Breast epithelium (tissue), 4 donors: ENCODE measurements around the gene FAM117B. TPM values are rescaled to one million over a fixed set of nuclear protein-coding genes. Genes with fewer than 3 reads are reported as not detected.

ENCODE experiments used
- DNase-seq, 2 donors: peaks; one replicate each; pipeline ENCODE4 v3.0.0-alpha.2; 2019; ENCODE audit warnings: low spot score in 2 of 2
- H3K27ac ChIP-seq, 2 donors: fragments of 200-600 bp; sonication (generic) in 1 of 2; one replicate each; pipeline ENCODE4 v1.5.1; 2016 to 2019; ENCODE audit warnings: mild to moderate bottlenecking in 1 of 2
- H3K27me3 ChIP-seq, 2 donors: fragments of 200-600 bp; sonication (generic) in 1 of 2; one replicate each; pipeline versions ENCODE4 v1.5.1 to v1.6.0; 2017 to 2019; ENCODE audit warnings: control low read depth in 1 of 2, mild to moderate bottlenecking in 1 of 2
- H3K36me3 ChIP-seq: fragments of 200-600 bp; one replicate; pipeline ENCODE4 v1.5.1; 2019
- H3K4me1 ChIP-seq, 2 donors: fragments of 200-600 bp; sonication (generic); one replicate each; pipeline ENCODE4 v1.5.1; 2016 to 2019; ENCODE audit warnings: control low read depth in 1 of 2
- H3K4me3 ChIP-seq, 3 donors: fragments of 200-600 bp; sonication (generic); 1 replicate in 2 of 3; 2 replicates in 1 of 3; pipeline ENCODE4 v1.5.1; 2016 to 2019; ENCODE audit warnings: mild to moderate bottlenecking in 3 of 3, moderate library complexity in 2 of 3
- H3K9me3 ChIP-seq, 2 donors: fragments of 200-600 bp; sonication (generic) in 1 of 2; one replicate each; pipeline ENCODE4 v1.5.1; 2016 to 2019; ENCODE audit warnings: control low read depth in 1 of 2
- POLR2A ChIP-seq: fragments of 450-650 bp; IDR thresholded peaks from one replicate; pipeline ENCODE4 v1.6.1; 2016; ENCODE audit warnings: antibody characterized with exemption, mild to moderate bottlenecking, moderate library complexity
- POLR2AphosphoS5 ChIP-seq, 3 donors: sonication (generic); formaldehyde crosslinking; IDR thresholded peaks; one replicate each; pipeline ENCODE4 v1.6.1; 2017; ENCODE audit warnings: antibody characterized with exemption in 3 of 3
- intact Hi-C: fragments of 100-400 bp; cut with DNase I; formaldehyde crosslinking; loops from one replicate; pipeline ENCODE4 v1.15.1; 2023; ENCODE audit warnings: low total_unique reads
- total RNA-seq, 3 donors: library from RNA; depleted of rRNA; stranded (reverse); fragments of >200 nt; gene quantifications; one replicate each; pipeline ENCODE4 v1.1.0, GENCODE V29; 2016
- TF ChIP-seq, protein P1 (sequence below), 3 donors: fragments of 450-650 bp; IDR thresholded peaks; one replicate each; pipeline ENCODE4 v1.5.1; 2016 to 2017; ENCODE audit warnings: antibody characterized with exemption in 3 of 3, mild to moderate bottlenecking in 3 of 3, moderate library complexity in 3 of 3

FAM117B gene
- total RNA-seq, 3 donors from 2014 or later = 9.4 to 13.1 (median 11.9) TPM

DNA sequence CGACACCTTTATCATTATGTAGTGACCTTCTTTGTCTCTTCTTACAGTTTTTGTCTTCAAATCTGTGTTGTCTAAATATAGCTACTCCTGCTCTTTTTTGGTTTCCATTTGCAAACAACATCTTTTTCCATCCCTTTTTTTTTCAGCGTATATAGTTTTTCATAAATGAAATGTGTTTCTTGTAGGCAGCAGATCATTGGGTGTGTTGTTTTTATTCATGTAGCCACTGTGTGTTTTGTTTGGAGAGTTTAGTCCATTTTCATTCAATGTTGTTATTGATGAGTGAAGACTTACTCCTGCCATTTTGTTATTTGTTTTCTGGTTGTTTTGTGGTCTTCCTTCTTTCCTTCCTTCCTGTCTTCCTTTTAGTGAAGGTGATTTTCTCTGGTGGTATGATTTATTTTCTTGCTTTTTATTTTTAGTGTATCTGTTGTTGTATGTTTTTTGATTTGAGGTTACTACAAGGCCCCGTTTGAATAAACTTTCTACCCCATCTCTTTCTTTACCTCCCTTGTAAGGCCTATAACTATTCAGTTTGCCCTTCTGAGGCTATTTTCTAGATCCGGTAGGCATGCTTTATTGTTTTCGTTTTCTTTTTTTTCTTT is 81.4 kb downstream of the FAM117B start:
- intact Hi-C loops = no loop called here
- TF ChIP-seq, protein P1, sequence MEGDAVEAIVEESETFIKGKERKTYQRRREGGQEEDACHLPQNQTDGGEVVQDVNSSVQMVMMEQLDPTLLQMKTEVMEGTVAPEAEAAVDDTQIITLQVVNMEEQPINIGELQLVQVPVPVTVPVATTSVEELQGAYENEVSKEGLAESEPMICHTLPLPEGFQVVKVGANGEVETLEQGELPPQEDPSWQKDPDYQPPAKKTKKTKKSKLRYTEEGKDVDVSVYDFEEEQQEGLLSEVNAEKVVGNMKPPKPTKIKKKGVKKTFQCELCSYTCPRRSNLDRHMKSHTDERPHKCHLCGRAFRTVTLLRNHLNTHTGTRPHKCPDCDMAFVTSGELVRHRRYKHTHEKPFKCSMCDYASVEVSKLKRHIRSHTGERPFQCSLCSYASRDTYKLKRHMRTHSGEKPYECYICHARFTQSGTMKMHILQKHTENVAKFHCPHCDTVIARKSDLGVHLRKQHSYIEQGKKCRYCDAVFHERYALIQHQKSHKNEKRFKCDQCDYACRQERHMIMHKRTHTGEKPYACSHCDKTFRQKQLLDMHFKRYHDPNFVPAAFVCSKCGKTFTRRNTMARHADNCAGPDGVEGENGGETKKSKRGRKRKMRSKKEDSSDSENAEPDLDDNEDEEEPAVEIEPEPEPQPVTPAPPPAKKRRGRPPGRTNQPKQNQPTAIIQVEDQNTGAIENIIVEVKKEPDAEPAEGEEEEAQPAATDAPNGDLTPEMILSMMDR (IDR thresholded peaks at IDR 0.05) = no peak
- Histone ChIP-seq H3K36me3 (no peaks in the 10 kb centered on the region), H3K4me1 (no peaks in the 10 kb centered on the region), H3K4me3 (no peak overlapping the region), H3K27ac (no peak overlapping the region), H3K9me3 (peaks cover 13 to 27% of the 10 kb centered on the region in 2 donors), H3K27me3 (no peaks in the 10 kb centered on the region)
- no peak for DNase-seq

DNA sequence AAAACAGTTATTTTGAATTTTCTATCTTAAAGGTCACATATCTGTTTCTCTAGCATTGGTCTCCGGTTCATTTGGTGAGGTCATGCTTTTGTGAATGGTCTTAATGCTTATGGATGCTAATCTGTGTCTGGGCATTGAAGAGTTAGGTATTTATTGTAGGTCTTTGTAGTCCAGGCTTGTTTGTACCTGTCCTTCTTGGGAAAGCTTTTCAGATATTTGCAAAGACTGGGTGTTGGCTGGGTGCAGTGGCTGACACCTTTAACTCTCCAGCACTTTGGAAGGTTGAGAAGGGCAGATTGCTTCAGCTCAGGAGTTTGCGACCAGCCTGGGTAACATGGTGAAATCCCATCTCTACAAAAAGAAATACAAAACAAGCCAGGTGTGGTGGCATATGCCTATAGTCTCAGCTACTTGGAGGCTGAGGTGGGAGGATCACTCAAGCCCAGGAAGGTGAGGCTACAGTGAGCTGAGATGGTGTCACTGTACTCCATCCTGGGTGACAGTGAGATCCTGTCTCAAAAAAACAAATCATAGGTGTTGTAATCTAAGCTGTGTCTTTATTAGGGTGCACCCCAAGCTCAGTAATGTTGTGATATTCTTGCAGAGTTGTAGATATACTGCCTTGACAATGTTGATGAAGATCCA is 82.3 kb downstream of the FAM117B start:
- Histone ChIP-seq H3K9me3 (peaks cover 9 to 27% of the 10 kb centered on the region in 2 donors), H3K4me3 (no peak overlapping the region), H3K27ac (no peak overlapping the region), H3K27me3 (no peaks in the 10 kb centered on the region), H3K36me3 (no peaks in the 10 kb centered on the region), H3K4me1 (no peaks in the 10 kb centered on the region)
- DNase-seq = no peak
- no peak for TF ChIP-seq POLR2A
- TF ChIP-seq, protein P1 (IDR thresholded peaks at IDR 0.05) = no peak
- no peak for TF ChIP-seq POLR2AphosphoS5 (IDR thresholded peaks at IDR 0.05)
- intact Hi-C loops = no loop called here

DNA sequence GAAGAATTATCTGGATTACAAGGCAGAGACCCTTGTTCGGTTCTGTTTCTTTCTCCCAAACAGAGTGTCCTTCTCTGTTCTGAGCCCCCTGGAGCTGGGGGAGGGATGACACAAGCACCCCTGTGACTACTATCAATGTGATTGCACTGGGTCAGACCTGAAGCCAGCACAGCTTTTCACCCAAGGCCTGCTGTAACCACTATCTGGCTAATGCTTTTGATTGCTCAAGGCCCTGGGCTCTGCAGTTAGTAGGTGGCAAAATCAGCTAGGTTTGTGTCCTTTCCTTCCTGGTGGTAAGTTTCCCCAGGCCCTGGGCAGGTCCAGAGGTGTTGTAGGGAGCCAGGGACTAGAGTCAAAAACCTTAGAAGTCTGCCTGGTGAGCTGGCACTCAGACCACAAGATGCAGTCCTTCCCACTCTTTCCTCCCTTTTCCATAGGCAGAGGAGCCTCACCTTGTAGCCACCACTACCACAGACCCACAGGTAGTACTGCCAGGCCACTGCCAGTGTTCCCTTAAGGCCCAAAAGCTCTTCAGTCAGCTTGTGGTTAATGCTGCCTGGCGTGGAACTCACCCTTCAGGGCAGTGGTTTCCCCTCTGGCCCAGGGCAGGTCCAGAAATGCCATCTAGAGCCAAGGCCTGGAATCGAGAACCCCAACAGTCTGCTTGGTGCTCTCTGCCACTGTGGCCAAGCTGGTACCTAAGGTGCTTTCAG is 83.0 kb downstream of the FAM117B start:
- Histone ChIP-seq H3K4me3 (no peak overlapping the region), H3K36me3 (no peaks in the 10 kb centered on the region), H3K27me3 (no peaks in the 10 kb centered on the region), H3K9me3 (peaks cover 9 to 22% of the 10 kb centered on the region in 2 donors), H3K4me1 (no peaks in the 10 kb centered on the region), H3K27ac (no peak overlapping the region)
- TF ChIP-seq POLR2AphosphoS5 (IDR thresholded peaks at IDR 0.05) (no peak), POLR2A (no peak)
- TF ChIP-seq, protein P1 (IDR thresholded peaks at IDR 0.05) = no peak
- intact Hi-C loops = no loop called here
- no peak for DNase-seq

DNA sequence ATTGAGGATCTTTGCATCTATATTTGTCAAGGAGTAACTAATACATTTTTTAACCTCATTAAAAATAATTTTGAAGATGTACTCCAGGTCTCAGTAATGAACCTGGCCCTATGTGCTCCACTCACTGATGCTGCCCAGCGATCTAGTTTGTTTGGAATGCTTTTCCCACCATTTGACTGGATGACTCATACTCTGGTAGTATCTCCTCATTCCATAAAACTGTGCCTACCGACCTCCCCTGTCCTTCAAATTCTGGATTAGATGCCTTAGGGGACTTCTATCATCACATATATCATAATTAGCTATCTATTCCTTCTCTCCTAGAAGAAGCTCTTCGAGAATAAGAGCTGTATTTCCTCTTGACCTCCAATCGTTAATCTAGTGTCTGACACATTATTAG is 83.8 kb downstream of the FAM117B start:
- DNase-seq = no peak
- TF ChIP-seq POLR2A (no peak), POLR2AphosphoS5 (IDR thresholded peaks at IDR 0.05) (no peak)
- TF ChIP-seq, protein P1 (IDR thresholded peaks at IDR 0.05) = no peak
- intact Hi-C loops = no loop called here

DNA sequence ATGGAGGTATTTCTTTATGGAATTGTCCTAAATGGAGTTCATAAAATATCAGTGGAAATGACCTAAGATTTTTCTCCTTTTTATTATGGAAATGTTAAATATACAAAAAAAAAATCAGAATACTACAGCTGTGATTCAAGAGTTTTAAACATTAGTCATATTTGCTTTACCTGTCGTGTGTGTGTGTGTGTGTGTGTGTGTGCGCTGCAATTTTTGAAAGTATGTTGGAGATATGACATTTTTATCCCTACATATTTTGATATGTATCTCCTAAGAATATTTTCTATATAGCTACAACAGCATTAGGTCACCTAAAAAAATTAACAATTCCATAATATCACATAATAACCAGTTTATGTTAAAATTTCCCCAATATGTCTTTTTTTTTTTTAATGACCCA is 85.5 kb downstream of the FAM117B start:
- intact Hi-C loops = no loop called here
- no peaks in the 10 kb centered on the region for H3K27me3 ChIP-seq
- TF ChIP-seq, protein P1 (IDR thresholded peaks at IDR 0.05) = no peak
- TF ChIP-seq POLR2AphosphoS5 (IDR thresholded peaks at IDR 0.05) (no peak), POLR2A (no peak)

More for the DNA sequence above, 83.8 kb downstream of the FAM117B start:
- H3K27me3 ChIP-seq = no peaks in the 10 kb centered on the region
- no peak overlapping the region for H3K4me3 ChIP-seq
- H3K9me3 ChIP-seq = peaks cover 9 to 13% of the 10 kb centered on the region in 2 donors
- H3K36me3 ChIP-seq = no peaks in the 10 kb centered on the region
- H3K27ac ChIP-seq = no peak overlapping the region
- no peaks in the 10 kb centered on the region for H3K4me1 ChIP-seq

More for the DNA sequence above, 85.5 kb downstream of the FAM117B start:
- Histone ChIP-seq H3K9me3 (peaks cover 9 to 12% of the 10 kb centered on the region in 2 donors), H3K36me3 (no peaks in the 10 kb centered on the region), H3K4me3 (no peak overlapping the region), H3K4me1 (no peaks in the 10 kb centered on the region), H3K27ac (no peak overlapping the region)
- DNase-seq = no peak
